Activated T-helper 17 cell treated with anti-CD3 and anti-CD28 coated beads, Interleukin-2, amount 50 U/mL, for 72 hours (primary cell): Measurements from ENCODE around the gene LARP1. TPM values are rescaled to one million over a fixed set of nuclear protein-coding genes. Genes with fewer than 3 reads are reported as not detected.

Source experiments
- ATAC-seq: fragments of 150-1000 bp; cut with Tn5 transposase; replicated peaks from 2 replicates; pipeline ENCODE4 v1.10.0; 2021; ENCODE audit warnings: mild to moderate bottlenecking, moderate library complexity
- H3K27ac Mint-ChIP-seq: one replicate; pipeline ENCODE4 v1.8.0; 2022; ENCODE audit warnings: mixed read lengths
- H3K27me3 Mint-ChIP-seq: one replicate; pipeline ENCODE4 v1.8.0; 2022; ENCODE audit warnings: mixed read lengths
- H3K36me3 Mint-ChIP-seq: one replicate; pipeline ENCODE4 v1.8.0; 2022; ENCODE audit warnings: low read depth, mild to moderate bottlenecking, mixed read lengths
- H3K4me1 Mint-ChIP-seq: one replicate; pipeline ENCODE4 v1.8.0; 2022; ENCODE audit warnings: mixed read lengths
- H3K4me3 Mint-ChIP-seq: one replicate; pipeline ENCODE4 v1.8.0; 2022; ENCODE audit warnings: mild to moderate bottlenecking, mixed read lengths
- H3K9me3 Mint-ChIP-seq: one replicate; pipeline ENCODE4 v1.8.0; 2022; ENCODE audit warnings: mixed read lengths
- total RNA-seq, 2 donors: library from RNA; stranded (reverse); gene quantifications; one replicate each; pipeline ENCODE4 v1.2.3, GENCODE V29; 2022

The LARP1 gene
- total RNA-seq, 2 donors from 2014 or later: 121 to 242 TPM

DNA sequence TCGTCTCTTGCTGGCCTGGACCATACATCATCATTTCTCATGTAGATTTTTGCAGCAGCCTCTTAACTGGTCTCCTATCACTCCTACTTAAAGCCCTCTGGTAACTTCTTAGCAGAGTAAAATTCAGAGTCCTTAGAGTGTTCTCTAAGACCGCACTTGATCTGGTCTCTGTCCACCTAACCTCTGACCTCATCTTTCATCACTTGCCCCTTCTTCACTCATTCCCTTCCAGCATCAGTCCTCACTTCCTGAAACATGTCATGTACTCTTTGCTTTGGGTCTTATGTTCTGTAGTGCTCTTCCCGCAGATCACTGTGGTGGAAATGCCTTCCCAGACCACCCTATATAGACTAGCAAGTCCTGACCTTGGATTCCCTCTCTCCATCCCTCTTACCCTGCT lies 9.8 kb downstream of the LARP1 start:
- no peaks in the 10 kb centered on the region for H3K9me3 Mint-ChIP-seq
- peak overlapping the region; percentile 8 for H3K27ac Mint-ChIP-seq
- H3K4me1 Mint-ChIP-seq: peaks cover 57% of the 10 kb centered on the region
- H3K27me3 Mint-ChIP-seq: no peaks in the 10 kb centered on the region
- H3K4me3 Mint-ChIP-seq: peak overlapping the region; percentile 61
- peaks cover 39% of the 10 kb centered on the region for H3K36me3 Mint-ChIP-seq
- ATAC-seq: no peak

DNA sequence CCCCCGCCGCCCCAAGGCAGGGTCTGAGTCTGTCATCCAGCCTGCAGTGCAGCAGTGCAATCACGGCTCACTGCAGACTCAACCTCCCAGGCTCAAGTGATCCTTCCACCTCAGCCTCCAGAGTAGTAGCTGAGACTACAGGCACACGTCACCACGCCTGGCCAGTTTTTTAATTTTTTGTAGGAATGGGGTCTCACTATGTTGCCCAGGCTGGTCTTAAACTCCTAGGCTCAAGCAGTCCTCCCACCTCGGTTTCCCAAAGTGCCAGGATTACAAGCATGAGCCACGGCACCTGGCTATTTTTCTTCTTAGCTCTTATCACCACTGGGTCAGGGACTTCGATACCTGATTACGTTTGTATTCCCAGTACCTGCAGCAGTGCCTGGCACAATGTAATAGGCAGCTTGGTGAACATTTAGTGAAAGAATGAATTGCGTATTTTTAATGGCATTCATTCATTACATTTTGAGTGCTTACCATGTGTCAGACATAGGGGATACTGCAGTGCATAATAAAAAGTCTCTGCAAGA lies 10.3 kb downstream of the LARP1 start:
- H3K27ac Mint-ChIP-seq: peak overlapping the region; percentile 33
- H3K4me3 Mint-ChIP-seq: peak overlapping the region; percentile 61
- ATAC-seq: no peak
- H3K9me3 Mint-ChIP-seq: no peaks in the 10 kb centered on the region
- H3K36me3 Mint-ChIP-seq: peaks cover 44% of the 10 kb centered on the region
- H3K4me1 Mint-ChIP-seq: peaks cover 56% of the 10 kb centered on the region
- no peaks in the 10 kb centered on the region for H3K27me3 Mint-ChIP-seq

DNA sequence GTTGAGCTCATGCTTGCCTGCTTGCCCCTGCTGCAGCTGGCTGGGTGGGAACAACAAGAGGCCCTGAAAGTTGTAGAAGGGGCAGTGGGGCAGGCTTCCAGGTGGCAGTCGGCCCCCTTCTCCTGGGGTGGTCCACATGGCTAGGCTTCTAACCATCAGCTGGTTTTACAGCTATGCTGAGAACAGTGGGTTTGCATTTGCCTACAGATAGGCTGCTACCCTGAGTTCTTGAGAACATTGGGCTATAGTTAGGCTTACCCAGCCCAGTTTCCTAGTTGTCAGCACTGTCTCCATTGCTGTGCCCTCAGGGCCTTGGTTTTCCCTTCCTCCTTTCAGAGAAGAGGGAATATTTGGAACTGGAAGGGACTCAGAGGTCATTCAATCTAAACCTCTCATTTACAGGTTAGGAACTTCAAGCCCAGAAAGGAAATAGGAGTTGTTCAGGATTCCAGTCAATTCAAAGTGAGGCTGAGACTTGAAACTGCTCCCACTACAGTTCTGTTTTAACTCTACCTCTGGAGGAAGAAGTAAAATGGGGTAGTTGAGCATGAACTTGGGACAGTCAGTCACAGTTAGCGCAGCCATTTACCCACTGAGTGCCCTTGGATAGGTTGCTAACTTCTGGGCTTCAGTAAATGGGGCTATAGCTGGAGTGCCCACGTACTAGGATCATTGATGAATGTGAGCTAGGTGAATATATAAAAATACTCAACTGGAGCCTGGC lies 11.5 kb downstream of the LARP1 start:
- H3K4me3 Mint-ChIP-seq: peak overlapping the region; percentile 61
- ATAC-seq: peak; percentile 61

DNA sequence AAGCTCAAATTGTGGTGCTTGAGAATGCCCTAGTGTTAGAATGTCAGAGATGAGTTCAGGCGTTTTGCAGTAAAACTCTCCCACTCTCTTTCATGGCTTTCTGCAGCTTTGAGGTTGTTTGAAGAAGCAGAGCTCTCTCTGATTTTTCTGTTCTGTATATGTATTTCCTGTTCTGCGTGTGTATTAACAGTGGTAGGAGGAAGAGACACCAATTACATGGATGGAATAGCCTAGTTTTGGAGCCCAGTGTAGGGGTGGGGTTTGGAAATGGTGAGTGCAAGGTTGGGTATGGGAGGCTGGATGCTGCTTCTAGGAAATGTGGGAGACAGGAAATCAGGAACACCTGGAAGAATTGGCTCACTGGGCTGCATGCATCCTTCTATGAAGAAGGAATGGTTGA lies 12.4 kb downstream of the LARP1 start:
- Mint-ChIP-seq H3K4me3 (peak overlapping the region; percentile 61), H3K27me3 (no peaks in the 10 kb centered on the region), H3K4me1 (peaks cover 47% of the 10 kb centered on the region), H3K9me3 (no peaks in the 10 kb centered on the region), H3K36me3 (peaks cover 41% of the 10 kb centered on the region), H3K27ac (peak overlapping the region; percentile 68)
- ATAC-seq: peak; percentile 25

More for the DNA sequence above, 11.5 kb downstream of the LARP1 start:
- Mint-ChIP-seq H3K27ac (peak overlapping the region; percentile 68), H3K4me1 (peaks cover 47% of the 10 kb centered on the region), H3K36me3 (peaks cover 46% of the 10 kb centered on the region), H3K9me3 (no peaks in the 10 kb centered on the region), H3K27me3 (no peaks in the 10 kb centered on the region)

DNA sequence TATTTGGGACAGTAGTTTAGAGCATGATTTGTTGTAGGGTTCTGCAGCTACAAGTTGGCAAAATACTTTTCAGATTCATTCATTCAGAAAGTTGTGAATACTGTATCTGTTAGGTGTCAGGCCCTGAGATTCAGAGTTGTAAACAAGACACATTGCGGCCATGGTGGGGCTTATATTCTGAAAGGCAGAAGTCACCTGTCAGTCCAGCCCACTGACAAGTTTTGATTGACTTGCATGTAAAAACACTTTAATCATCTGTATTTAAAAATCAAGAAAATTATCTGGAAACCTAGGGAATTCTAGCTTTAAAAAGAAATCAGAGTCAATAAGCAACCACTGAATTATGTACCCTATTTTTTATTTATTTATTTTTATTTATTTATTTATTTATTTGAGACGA lies 13.0 kb downstream of the LARP1 start:
- peak overlapping the region; percentile 68 for H3K27ac Mint-ChIP-seq
- H3K4me3 Mint-ChIP-seq: peak overlapping the region; percentile 61
- H3K4me1 Mint-ChIP-seq: peaks cover 47% of the 10 kb centered on the region

DNA sequence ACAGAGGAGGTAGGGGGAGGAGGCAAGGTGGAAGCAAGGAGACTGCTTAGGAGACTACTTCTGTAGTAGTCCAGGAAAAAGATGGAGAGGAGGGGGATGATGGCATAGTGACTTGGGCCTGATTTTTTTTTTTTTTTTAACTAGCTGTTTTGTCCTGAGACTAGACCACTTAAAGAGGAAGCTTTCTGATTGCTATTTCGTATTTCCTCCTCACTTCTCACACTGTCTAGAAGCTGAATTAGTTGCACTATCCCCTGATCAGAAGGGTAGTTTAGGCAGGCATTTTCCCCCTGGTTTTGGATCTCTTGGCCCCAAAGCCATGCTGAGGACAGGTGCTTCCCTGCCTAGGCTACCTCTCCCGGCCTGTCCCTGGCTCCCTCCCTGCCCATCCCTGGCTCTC lies 14.9 kb downstream of the LARP1 start:
- no peak for ATAC-seq
- H3K4me1 Mint-ChIP-seq: peaks cover 54% of the 10 kb centered on the region
- peaks cover 44% of the 10 kb centered on the region for H3K36me3 Mint-ChIP-seq
- peak overlapping the region; percentile 83 for H3K27ac Mint-ChIP-seq
- no peaks in the 10 kb centered on the region for H3K9me3 Mint-ChIP-seq
- peak overlapping the region; percentile 16 for H3K4me3 Mint-ChIP-seq
- H3K27me3 Mint-ChIP-seq: no peaks in the 10 kb centered on the region

More for the DNA sequence above, 13.0 kb downstream of the LARP1 start:
- no peak for ATAC-seq
- Mint-ChIP-seq H3K9me3 (no peaks in the 10 kb centered on the region), H3K27me3 (no peaks in the 10 kb centered on the region), H3K36me3 (peaks cover 41% of the 10 kb centered on the region)

DNA sequence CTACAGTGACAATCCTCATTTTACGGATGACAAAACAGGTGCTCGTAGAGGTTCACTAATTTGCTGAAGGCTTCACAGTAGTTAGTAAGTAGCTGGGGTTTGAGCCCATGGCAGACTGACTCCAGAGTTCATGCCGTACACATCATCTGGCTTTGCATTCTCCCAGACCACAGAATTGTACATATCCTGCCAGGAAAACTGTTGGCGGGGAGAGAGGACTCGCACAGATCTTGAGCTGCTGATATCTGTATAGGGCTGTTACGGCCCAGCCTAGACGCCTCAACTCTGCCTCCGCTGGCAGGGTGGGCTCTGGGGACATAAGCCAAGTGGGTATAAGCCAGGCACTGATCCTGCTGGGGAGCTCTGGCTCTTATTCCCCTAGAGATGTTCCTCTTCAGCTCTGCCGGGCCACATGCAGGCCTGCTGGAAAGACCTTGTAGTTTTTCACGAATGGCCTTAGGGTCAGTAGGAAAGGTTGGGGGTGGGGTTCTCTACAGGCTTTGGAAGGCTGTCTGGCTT lies 16.3 kb downstream of the LARP1 start:
- Mint-ChIP-seq H3K4me3 (no peak overlapping the region), H3K4me1 (peaks cover 44% of the 10 kb centered on the region), H3K27ac (peak overlapping the region; percentile 25), H3K36me3 (peaks cover 43% of the 10 kb centered on the region), H3K27me3 (no peaks in the 10 kb centered on the region), H3K9me3 (no peaks in the 10 kb centered on the region)
- no peak for ATAC-seq

DNA sequence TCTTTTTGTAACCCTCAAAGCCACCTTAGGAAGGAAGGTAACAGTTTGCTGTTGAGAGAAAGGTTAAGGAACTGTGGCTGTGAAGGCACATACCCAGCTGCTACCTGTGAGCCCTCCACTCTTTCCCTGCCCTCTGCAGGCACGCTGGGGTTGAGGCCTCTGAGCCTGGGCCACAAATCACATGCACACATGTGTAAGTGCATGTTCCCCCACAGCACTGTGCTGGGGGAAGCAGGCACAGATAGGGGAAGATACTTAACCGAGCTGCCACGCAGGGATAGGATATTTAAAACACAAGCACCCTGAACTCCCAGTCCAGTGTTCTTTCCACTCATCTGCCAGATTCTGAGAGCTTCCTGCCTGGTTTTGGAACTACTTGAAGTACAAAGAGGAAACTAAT lies 18.1 kb downstream of the LARP1 start:
- Mint-ChIP-seq H3K4me3 (no peak overlapping the region), H3K27me3 (no peaks in the 10 kb centered on the region), H3K36me3 (peaks cover 36% of the 10 kb centered on the region), H3K27ac (peak overlapping the region; percentile 74), H3K4me1 (peaks cover 29% of the 10 kb centered on the region), H3K9me3 (no peaks in the 10 kb centered on the region)
- no peak for ATAC-seq

DNA sequence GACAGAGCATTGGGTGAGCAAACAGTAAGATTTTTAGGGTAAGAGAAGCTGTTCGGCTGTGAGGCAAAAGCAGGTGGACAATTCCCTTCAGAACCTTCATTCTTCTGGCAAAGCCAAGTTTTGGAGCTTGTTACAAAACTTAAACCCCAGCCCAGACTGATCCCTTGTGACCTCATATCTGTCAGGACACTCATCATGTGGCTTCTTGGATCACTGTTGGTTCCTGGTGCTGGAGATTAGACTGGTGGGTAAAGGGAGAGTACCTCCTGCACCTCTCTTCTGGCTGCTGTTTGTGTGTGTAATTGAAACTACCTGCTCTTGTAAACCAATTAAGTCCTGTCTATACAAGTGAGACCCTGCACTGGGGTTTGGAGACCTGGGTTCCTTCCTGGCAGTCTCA lies 21.0 kb downstream of the LARP1 start:
- no peaks in the 10 kb centered on the region for H3K9me3 Mint-ChIP-seq
- H3K27ac Mint-ChIP-seq: peak overlapping the region; percentile 47
- peaks cover 24% of the 10 kb centered on the region for H3K36me3 Mint-ChIP-seq
- no peak overlapping the region for H3K4me3 Mint-ChIP-seq
- no peaks in the 10 kb centered on the region for H3K27me3 Mint-ChIP-seq
- H3K4me1 Mint-ChIP-seq: peaks cover 28% of the 10 kb centered on the region
- ATAC-seq: peak; percentile 31

DNA sequence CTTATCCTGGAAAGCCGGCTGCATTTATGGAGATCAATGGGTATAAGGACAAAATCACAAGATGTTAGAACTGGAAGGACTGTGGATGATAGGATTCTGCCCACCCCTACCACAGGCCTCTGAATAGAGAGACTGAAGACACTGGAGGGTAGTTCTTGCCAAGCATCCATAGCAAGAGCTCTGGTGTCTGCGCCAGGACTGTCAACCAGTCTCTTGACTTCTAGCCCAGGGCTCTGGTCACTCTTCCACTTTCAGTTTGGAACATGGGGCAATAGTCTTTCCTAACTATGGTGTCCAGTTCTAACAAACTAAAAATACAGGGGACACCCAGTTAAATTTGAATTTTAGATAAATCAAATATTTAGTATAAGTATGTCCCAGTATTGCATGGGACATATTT lies 23.4 kb downstream of the LARP1 start:
- no peak for ATAC-seq
- Mint-ChIP-seq H3K9me3 (no peaks in the 10 kb centered on the region), H3K36me3 (peaks cover 15% of the 10 kb centered on the region), H3K4me1 (peaks cover 31% of the 10 kb centered on the region), H3K4me3 (no peak overlapping the region), H3K27me3 (no peaks in the 10 kb centered on the region), H3K27ac (no peak overlapping the region)

DNA sequence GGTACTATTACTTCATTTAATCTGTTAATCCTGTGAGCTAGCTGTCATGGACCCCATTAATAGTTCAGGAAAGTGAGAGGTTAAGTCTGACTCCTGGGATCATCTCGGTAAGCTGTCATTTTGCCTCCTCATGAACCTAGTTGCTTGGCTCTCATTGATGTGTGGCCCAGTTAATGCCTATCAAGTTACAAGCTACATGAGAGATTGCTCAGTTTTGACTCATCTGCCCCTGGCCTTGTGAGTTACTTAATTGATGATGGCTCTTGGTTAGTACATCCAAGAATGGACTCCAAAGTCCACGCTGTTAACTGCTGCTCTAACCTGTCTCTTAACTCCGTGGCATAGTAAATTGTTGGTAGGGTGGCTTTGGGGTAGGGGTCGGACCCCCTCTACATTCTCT lies 23.9 kb downstream of the LARP1 start:
- peak overlapping the region; percentile 74 for H3K27ac Mint-ChIP-seq
- H3K27me3 Mint-ChIP-seq: no peaks in the 10 kb centered on the region
- peaks cover 30% of the 10 kb centered on the region for H3K4me1 Mint-ChIP-seq
- no peak overlapping the region for H3K4me3 Mint-ChIP-seq
- H3K36me3 Mint-ChIP-seq: peaks cover 15% of the 10 kb centered on the region
- ATAC-seq: no peak
- H3K9me3 Mint-ChIP-seq: no peaks in the 10 kb centered on the region

DNA sequence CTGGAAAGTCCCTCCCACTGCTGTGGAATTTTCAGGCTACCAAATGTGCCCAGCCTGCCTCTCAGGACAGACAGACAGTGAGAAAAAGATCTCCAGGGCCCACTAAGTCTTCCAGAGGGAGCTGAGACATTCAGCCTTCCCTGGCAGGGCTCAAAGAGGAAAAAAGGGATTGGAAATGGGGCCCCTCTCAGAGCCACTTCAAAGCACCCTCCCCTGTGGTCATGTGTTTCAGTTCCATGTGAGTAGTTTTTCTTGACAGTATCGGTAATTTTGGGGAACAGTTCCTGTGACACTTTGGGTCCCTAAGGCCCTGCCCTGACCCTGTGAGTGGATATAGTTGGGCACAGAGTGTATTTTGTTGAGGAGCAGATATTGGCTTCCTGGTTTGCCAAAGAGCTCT lies 25.0 kb downstream of the LARP1 start:
- no peaks in the 10 kb centered on the region for H3K9me3 Mint-ChIP-seq
- H3K4me1 Mint-ChIP-seq: peaks cover 33% of the 10 kb centered on the region
- H3K27me3 Mint-ChIP-seq: no peaks in the 10 kb centered on the region
- peak overlapping the region; percentile 74 for H3K27ac Mint-ChIP-seq
- H3K4me3 Mint-ChIP-seq: peak overlapping the region; percentile 16
- peaks cover 6% of the 10 kb centered on the region for H3K36me3 Mint-ChIP-seq
- peak; percentile 29 for ATAC-seq

DNA sequence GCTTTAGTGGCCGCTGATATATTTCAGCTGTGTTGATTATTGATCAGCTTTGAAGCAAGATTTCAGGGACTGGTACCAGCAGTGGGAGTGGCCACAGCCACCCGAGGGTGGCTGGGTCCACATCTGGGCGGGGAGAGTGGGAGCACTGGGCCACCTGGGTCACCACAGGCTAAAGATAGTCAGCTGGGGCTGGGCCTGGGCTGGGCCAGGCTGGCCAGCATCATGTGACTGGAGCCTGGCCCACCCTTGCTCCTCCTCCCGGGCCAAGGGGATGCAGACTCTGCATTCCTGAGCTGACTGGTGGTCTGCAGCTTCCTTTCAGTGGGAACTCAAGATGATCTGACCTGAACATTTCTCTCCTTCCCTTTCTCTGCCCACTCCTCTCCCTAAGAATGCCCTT lies 27.1 kb downstream of the LARP1 start:
- Mint-ChIP-seq H3K27ac (peak overlapping the region; percentile 86), H3K36me3 (peaks cover 5% of the 10 kb centered on the region), H3K9me3 (no peaks in the 10 kb centered on the region), H3K27me3 (no peaks in the 10 kb centered on the region), H3K4me3 (no peak overlapping the region), H3K4me1 (peaks cover 41% of the 10 kb centered on the region)
- no peak for ATAC-seq

DNA sequence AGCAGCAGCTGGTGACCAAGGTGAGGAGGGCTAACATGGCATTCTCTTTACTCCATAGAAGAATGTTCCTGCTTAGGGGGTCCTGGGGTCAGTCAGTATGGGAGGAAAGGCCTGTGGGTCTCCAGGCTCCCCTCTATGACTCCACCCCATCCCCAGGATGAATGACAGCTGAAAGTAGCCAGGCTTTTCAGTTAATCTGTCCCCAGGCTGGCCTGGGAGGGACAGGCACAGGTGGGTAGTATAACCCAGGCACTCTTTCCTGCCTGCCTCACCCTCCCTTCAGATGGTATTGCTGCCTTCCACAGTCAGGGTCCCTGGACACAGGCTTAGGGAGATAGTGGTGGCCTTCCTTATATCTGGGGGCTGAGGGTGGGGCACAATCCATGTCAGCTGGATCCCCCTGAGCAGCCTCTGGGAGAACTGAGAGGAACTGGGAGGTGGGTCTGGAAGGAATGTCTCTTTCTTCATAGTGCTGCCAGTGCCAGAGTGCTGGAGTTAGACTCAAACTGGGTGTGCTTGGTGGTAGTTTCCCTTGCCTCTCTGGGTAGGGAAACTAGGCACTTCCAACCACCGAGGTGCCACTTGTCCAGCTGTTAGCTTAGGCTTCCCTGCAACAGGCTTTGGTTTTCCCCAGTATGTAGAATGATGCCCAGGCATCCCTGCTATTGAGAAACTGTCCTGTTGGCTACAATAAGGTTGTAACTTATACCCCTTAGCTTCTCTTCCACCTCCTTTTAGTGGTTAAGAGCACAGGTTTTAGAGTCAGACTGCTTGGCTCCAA lies 27.8 kb downstream of the LARP1 start:
- no peak overlapping the region for H3K4me3 Mint-ChIP-seq
- peaks cover 43% of the 10 kb centered on the region for H3K4me1 Mint-ChIP-seq
- no peaks in the 10 kb centered on the region for H3K9me3 Mint-ChIP-seq
- no peaks in the 10 kb centered on the region for H3K27me3 Mint-ChIP-seq
- H3K36me3 Mint-ChIP-seq: peaks cover 7% of the 10 kb centered on the region
- ATAC-seq: no peak
- H3K27ac Mint-ChIP-seq: peak overlapping the region; percentile 86
